Small intestine (tissue), 7 donors: Measurements from ENCODE around the gene ALOX15. TPM values are rescaled to one million over a fixed set of nuclear protein-coding genes. Genes with fewer than 3 reads are reported as not detected.
"Not testable (repeated sequence)": the region's sequence is repeated elsewhere in the genome, so short reads cannot be mapped to it uniquely, and the experiment has no call there.

Experiments used
- DNase-seq, 2 donors: peaks; one replicate each; pipeline versions ENCODE4 v3.0.0 to v3.0.0-alpha.2; 2013
- FAIRE-seq: peaks from 2 replicates; lab custom pipeline; 2012; peaks lifted over from hg19 to GRCh38; lab: Jason Lieb, UNC
- H3K27ac ChIP-seq, 3 donors: one replicate each; pipeline ENCODE4 v1.5.1; 2013; ENCODE audit warnings: low read length in 2 of 3, mild to moderate bottlenecking in 2 of 3, control low read depth in 1 of 3, inconsistent platforms in 1 of 3, low read depth in 1 of 3, moderate library complexity in 1 of 3
- H3K27me3 ChIP-seq, 3 donors: one replicate each; pipeline ENCODE4 v1.6.1; 2013; ENCODE audit warnings: low read length in 3 of 3, inconsistent platforms in 1 of 3; ENCODE audit not compliant: control insufficient read depth in 3 of 3, insufficient read depth in 3 of 3
- H3K36me3 ChIP-seq, 3 donors: one replicate each; pipeline ENCODE4 v1.6.1; 2013; ENCODE audit warnings: low read length in 3 of 3, inconsistent platforms in 1 of 3, low read depth in 1 of 3, mild to moderate bottlenecking in 1 of 3, moderate library complexity in 1 of 3; ENCODE audit not compliant: control insufficient read depth in 3 of 3, insufficient read depth in 2 of 3
- H3K4me1 ChIP-seq, 3 donors: one replicate each; pipeline ENCODE4 v1.6.1; 2013; ENCODE audit warnings: low read length in 2 of 3, inconsistent platforms in 1 of 3, low read depth in 1 of 3, mild to moderate bottlenecking in 1 of 3, moderate library complexity in 1 of 3; ENCODE audit not compliant: control insufficient read depth in 3 of 3, insufficient read depth in 2 of 3
- H3K4me3 ChIP-seq, 3 donors: one replicate each; pipeline ENCODE4 v1.5.1; 2013; ENCODE audit warnings: low read length in 3 of 3, control low read depth in 1 of 3, inconsistent platforms in 1 of 3, low read depth in 1 of 3, mild to moderate bottlenecking in 1 of 3, moderate library complexity in 1 of 3
- H3K9me3 ChIP-seq, 2 donors: one replicate each; pipeline ENCODE4 v1.6.1; 2013; ENCODE audit warnings: low read depth in 1 of 2, low read length in 1 of 2; ENCODE audit not compliant: control insufficient read depth in 2 of 2, insufficient read depth in 1 of 2
- WGBS, 3 donors: extraction: QIAGEN DNeasy Blood & Tissue Kit; methylation state at CpG; one replicate each; pipeline ENCODE4 v1.1.7; 2013; 5-methylcytosine and 5-hydroxymethylcytosine counted together
- polyA plus RNA-seq, 4 donors: library from polyadenylated mRNA; stranded (reverse) in 3 of 4; unstranded in 1 of 4; fragments of 200-250 nt in 3 of 4; fragments of 120-200 nt in 1 of 4; gene quantifications; one replicate each; pipeline versions ENCODE4 v1.2.1 to v1.2.3, GENCODE V29; 2013
- donor health status: healthy with polysubstance abuse.
- donor health status: control.
- donor health status: control.
- donor health status: Bipolar disorder and iron deficiency.
- donor health status: healthy.

Gene ALOX15
- polyA plus RNA-seq, 4 donors: 0.15 to 0.49 (median 0.27) TPM; not detected in 1

GRCh38 chr17:4609761-4610160, 31.7 kb downstream of the ALOX15 start:
- Histone ChIP-seq H3K27me3 (no peaks in the 10 kb centered on the region), H3K9me3 (no peaks in the 10 kb centered on the region), H3K36me3 (peaks cover 0 to 10% (median 0%) of the 10 kb centered on the region in 3 donors), H3K4me3 (no peak overlapping the region), H3K27ac (peak overlapping the region in 1 of 3 donors; percentile 76), H3K4me1 (peaks cover 0 to 46% (median 4%) of the 10 kb centered on the region in 3 donors)
- WGBS, 3 donors: 50 to 82% (median 60%) methylated on average over 7 of the region's 7 CpGs
- FAIRE-seq (no peak), DNase-seq (no peak)

GRCh38 chr17:4607773-4608187, 33.7 kb downstream of the ALOX15 start:
- H3K36me3 ChIP-seq: peaks cover 0 to 14% (median 0%) of the 10 kb centered on the region in 3 donors
- peak; percentile 40 to 75 for DNase-seq
- FAIRE-seq: no peak
- H3K9me3 ChIP-seq: no peaks in the 10 kb centered on the region
- no peak overlapping the region for H3K4me3 ChIP-seq
- H3K27ac ChIP-seq: peak overlapping the region in 2 of 3 donors; percentile 57 to 78
- no peaks in the 10 kb centered on the region for H3K27me3 ChIP-seq
- 2 to 7% (median 3%) methylated on average over 9 of the region's 9 CpGs for WGBS, 3 donors
- H3K4me1 ChIP-seq: peaks cover 0 to 46% (median 4%) of the 10 kb centered on the region in 3 donors

DNA sequence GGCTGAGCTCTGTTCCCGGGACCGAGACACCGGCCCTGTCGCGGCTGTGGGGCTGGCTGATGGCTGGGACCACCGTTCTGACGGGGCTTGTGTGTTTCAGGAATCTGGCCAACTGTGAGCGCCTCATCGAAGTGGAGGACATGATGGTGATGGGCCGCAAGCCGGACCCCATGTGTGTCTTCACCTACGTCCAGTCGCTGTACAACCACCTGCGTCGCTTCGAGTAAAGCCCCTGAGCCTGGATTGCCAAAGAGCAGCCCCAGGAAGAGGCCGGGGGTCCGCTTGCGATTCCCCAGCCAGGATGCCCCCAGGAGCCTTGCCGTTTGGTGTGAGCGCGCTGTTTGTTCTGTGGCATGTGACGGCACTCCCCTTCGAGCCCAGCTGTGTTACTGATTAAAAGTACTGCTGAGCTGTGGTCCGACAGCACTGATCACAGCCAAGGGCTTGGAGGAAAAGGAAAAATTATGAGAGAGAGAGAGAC, 34.2 kb downstream of the ALOX15 start:
- H3K4me1 ChIP-seq: peaks cover 0 to 46% (median 4%) of the 10 kb centered on the region in 3 donors
- H3K27me3 ChIP-seq: no peaks in the 10 kb centered on the region
- peak overlapping the region in 2 of 3 donors; percentile 57 to 78 for H3K27ac ChIP-seq
- H3K9me3 ChIP-seq: no peaks in the 10 kb centered on the region
- no peak for FAIRE-seq
- no peak overlapping the region for H3K4me3 ChIP-seq
- peaks cover 0 to 14% (median 0%) of the 10 kb centered on the region in 3 donors for H3K36me3 ChIP-seq
- DNase-seq: peak in 1 of 2 donors; percentile 71
- 64 to 75% (median 72%) methylated on average over 25 of the region's 25 CpGs for WGBS, 3 donors

GRCh38 chr17:4605826-4606225, 35.7 kb downstream of the ALOX15 start:
- H3K36me3 ChIP-seq: peaks cover 0 to 16% (median 0%) of the 10 kb centered on the region in 3 donors
- H3K4me3 ChIP-seq: no peak overlapping the region
- H3K27ac ChIP-seq: peak overlapping the region in 2 of 3 donors; percentile 12 to 13
- DNase-seq (peak; percentile 23 to 65), FAIRE-seq (no peak)
- H3K27me3 ChIP-seq: no peaks in the 10 kb centered on the region
- 37 to 50% (median 39%) methylated on average over 11 to 12 of the region's 12 CpGs for WGBS, 3 donors
- no peaks in the 10 kb centered on the region for H3K9me3 ChIP-seq
- H3K4me1 ChIP-seq: peaks cover 0 to 45% (median 4%) of the 10 kb centered on the region in 3 donors

DNA sequence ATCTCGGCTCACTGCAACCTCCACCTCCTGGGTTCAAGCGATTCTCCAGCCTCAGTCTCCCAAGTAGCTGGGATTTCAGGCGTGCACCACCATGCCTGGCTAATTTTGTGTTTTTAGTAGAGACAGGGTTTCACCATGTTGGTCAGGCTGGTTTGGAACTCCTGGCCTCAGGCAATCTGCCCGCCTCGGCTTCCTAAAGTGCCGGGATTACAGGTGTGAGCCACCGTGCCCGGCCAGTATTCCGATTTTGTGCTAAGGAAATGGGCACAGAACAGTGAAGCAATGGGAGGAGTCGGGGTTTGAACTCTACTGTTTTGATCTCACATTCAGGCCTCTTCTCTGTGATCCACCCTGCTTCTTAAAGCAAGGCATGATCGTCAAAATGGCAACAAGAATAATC, 36.7 kb downstream of the ALOX15 start:
- not testable (repeated sequence) for FAIRE-seq, DNase-seq, H3K27me3 ChIP-seq, H3K27ac ChIP-seq, H3K4me3 ChIP-seq, H3K9me3 ChIP-seq
- Histone ChIP-seq H3K4me1 (peaks cover 0 to 48% (median 4%) of the 10 kb centered on the region in 3 donors), H3K36me3 (peaks cover 0 to 19% (median 0%) of the 10 kb centered on the region in 3 donors)
- WGBS, 3 donors: 89 to 94% (median 91%) methylated on average over 11 of the region's 11 CpGs

- Histone ChIP-seq H3K9me3 (no peaks in the 10 kb centered on the region), H3K27me3 (no peaks in the 10 kb centered on the region), H3K4me3 (no peak overlapping the region), H3K27ac (peak overlapping the region in 1 of 3 donors; percentile 27), H3K36me3 (peaks cover 0 to 23% (median 0%) of the 10 kb centered on the region in 3 donors), H3K4me1 (peaks cover 0 to 48% (median 4%) of the 10 kb centered on the region in 3 donors)
- FAIRE-seq (no peak), DNase-seq (peak in 1 of 2 donors; percentile 33)
- WGBS, 3 donors: 76 to 83% (median 78%) methylated on average over 18 of the region's 18 CpGs
Observed at GRCh38 chr17:4604111-4604644, 37.3 kb downstream of the ALOX15 start.

- 86 to 92% (median 89%) methylated on average over 5 of the region's 5 CpGs for WGBS, 3 donors
- Histone ChIP-seq H3K4me1 (peaks cover 0 to 32% (median 1%) of the 10 kb centered on the region in 3 donors), H3K4me3 (no peak overlapping the region), H3K36me3 (peaks cover 0 to 32% (median 0%) of the 10 kb centered on the region in 3 donors), H3K27ac (no peak overlapping the region), H3K9me3 (no peaks in the 10 kb centered on the region), H3K27me3 (no peaks in the 10 kb centered on the region)
- DNase-seq (no peak), FAIRE-seq (no peak)
Observed at GRCh38 chr17:4602041-4602440, 39.4 kb downstream of the ALOX15 start.

- WGBS, 3 donors: 91 to 95% (median 95%) methylated on average over 4 of the region's 4 CpGs
- H3K27me3 ChIP-seq: no peaks in the 10 kb centered on the region
- no peaks in the 10 kb centered on the region for H3K9me3 ChIP-seq
- H3K27ac ChIP-seq: no peak overlapping the region
- DNase-seq (no peak), FAIRE-seq (no peak)
- H3K4me3 ChIP-seq: no peak overlapping the region
- peaks cover 0 to 28% (median 0%) of the 10 kb centered on the region in 3 donors for H3K4me1 ChIP-seq
- H3K36me3 ChIP-seq: peaks cover 0 to 39% (median 0%) of the 10 kb centered on the region in 3 donors
Observed at GRCh38 chr17:4601326-4601725, 40.2 kb downstream of the ALOX15 start.
